ENCODE measurements around the gene RND2. TPM values are rescaled to one million over a fixed set of nuclear protein-coding genes. Genes with fewer than 3 reads are reported as not detected.

The RND2 gene
- total RNA-seq, 4 donors from 2014 or later: 0.79 to 2.1 (median 1.8) TPM

DNA sequence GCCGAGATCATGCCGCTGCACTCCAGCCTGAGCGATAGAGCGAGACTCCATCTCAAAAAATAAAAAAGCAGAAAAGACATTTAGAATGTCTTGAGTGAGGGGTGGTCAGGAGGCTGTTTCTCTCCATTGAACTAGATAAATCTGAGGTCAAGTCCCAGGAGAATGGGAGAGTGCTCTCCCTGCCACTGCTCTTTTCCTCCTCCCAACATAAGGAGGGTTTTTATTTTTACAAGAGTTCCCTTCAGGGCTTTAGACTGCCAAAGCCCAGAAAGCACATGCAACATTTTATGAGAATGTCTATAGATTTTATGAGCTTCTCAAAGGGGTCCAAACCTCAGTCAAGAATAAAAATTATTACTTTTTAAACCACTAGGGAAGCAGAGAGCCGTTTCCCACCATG lies 1.6 kb downstream of the RND2 start:
- Histone ChIP-seq H3K9me3 (no peaks in the 10 kb centered on the region), H3K27me3 (no peaks in the 10 kb centered on the region), H3K27ac (no peak overlapping the region), H3K4me3 (no peak overlapping the region), H3K36me3 (no peaks in the 10 kb centered on the region), H3K4me1 (peaks cover 23% of the 10 kb centered on the region)
- TF ChIP-seq POLR2A (IDR thresholded peaks at IDR 0.05) (no peak), POLR2AphosphoS5 (IDR thresholded peaks at IDR 0.05) (no peak), EP300 (IDR thresholded peaks at IDR 0.05) (no peak)
- TF ChIP-seq, protein P1, sequence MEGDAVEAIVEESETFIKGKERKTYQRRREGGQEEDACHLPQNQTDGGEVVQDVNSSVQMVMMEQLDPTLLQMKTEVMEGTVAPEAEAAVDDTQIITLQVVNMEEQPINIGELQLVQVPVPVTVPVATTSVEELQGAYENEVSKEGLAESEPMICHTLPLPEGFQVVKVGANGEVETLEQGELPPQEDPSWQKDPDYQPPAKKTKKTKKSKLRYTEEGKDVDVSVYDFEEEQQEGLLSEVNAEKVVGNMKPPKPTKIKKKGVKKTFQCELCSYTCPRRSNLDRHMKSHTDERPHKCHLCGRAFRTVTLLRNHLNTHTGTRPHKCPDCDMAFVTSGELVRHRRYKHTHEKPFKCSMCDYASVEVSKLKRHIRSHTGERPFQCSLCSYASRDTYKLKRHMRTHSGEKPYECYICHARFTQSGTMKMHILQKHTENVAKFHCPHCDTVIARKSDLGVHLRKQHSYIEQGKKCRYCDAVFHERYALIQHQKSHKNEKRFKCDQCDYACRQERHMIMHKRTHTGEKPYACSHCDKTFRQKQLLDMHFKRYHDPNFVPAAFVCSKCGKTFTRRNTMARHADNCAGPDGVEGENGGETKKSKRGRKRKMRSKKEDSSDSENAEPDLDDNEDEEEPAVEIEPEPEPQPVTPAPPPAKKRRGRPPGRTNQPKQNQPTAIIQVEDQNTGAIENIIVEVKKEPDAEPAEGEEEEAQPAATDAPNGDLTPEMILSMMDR (IDR thresholded peaks at IDR 0.05): no peak
- 73% methylated on average over 5 of the region's 5 CpGs for WGBS
- DNase-seq (ENCODE audit: low spot score in 2 of 2): no peak

DNA sequence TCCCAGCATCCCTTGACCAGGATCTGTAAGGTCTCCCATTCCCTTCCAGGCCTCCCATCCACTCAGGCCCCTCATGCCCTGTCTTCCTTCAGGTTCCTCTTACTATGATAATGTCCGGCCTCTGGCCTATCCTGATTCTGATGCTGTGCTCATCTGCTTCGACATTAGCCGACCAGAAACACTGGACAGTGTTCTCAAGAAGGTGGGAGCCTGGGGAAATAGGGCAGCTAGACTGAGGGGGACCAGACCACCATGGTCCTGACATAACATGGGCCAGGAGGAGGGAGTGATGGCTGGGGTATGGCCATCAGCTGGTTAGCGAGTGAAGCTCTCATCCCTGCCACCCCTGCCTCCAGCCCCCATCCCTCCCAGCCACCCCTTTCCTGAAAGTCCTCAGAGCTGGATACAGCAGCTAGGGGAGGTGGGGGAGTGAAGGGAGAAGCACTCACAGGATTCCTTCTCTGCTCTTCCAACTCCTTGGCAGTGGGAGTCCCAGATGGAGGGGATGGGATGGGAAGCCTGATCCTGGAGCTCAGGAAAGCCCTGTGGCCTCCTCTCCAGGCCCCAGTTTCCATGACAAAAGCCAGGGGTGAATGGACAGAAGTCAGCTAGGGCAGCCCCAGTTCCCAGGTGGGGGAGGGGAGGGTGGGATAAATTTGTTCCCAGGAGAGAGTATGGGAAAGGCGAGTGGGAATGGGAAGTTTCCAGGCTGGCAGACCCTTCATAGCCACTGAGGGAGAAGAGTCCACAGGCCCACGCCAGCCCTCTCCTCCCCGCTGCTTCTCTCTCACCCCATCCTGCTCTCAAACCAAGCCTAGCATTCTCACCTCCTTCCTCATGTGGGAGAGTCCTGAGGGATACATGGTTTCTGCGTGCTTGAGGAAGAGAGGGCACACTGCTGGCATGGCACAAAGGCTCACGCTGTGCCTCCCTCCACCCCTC lies 2.3 kb downstream of the RND2 start:
- TF ChIP-seq EP300 (IDR thresholded peaks at IDR 0.05): no peak
- no peak for TF ChIP-seq POLR2AphosphoS5 (IDR thresholded peaks at IDR 0.05)
- TF ChIP-seq, protein P1 (IDR thresholded peaks at IDR 0.05): no peak
- TF ChIP-seq POLR2A (IDR thresholded peaks at IDR 0.05): no peak
- WGBS: 75% methylated on average over 9 of the region's 9 CpGs
- no peak for DNase-seq (ENCODE audit: low spot score in 2 of 2)
- Histone ChIP-seq H3K4me3 (no peak overlapping the region), H3K9me3 (no peaks in the 10 kb centered on the region), H3K4me1 (peaks cover 22% of the 10 kb centered on the region), H3K27me3 (no peaks in the 10 kb centered on the region), H3K27ac (no peak overlapping the region), H3K36me3 (no peaks in the 10 kb centered on the region)

DNA sequence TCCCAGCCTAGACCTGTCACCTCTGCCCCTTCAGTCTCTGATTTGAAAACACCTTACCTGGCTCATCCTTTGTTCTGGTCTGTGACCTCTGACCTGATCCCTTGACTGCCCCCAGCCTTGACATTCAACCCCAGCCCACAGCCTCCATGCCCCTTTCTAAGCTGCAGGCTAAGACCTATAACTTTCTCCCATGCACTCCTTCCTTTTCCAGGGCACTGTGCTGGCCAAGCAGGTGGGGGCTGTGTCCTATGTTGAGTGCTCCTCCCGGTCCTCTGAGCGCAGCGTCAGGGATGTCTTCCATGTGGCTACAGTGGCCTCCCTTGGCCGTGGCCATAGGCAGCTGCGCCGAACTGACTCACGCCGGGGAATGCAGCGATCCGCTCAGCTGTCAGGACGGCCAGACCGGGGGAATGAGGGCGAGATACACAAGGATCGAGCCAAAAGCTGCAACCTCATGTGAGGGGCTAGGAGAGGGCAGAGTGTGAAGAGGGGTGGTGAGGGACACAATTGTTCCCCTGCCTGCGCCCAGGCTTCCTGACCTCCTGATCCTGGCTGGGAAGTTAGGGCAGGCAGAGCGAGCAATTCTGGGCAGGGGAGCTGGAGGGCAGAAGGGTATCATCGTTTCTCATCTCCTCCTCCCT lies 3.3 kb downstream of the RND2 start:
- no peak overlapping the region for H3K4me3 ChIP-seq
- H3K36me3 ChIP-seq: no peaks in the 10 kb centered on the region
- DNase-seq (ENCODE audit: low spot score in 2 of 2): no peak
- TF ChIP-seq POLR2A (IDR thresholded peaks at IDR 0.05) (no peak), POLR2AphosphoS5 (IDR thresholded peaks at IDR 0.05) (no peak), EP300 (IDR thresholded peaks at IDR 0.05) (no peak)
- TF ChIP-seq, protein P1 (IDR thresholded peaks at IDR 0.05): no peak
- WGBS: 76% methylated on average over 17 of the region's 17 CpGs
- H3K27me3 ChIP-seq: no peaks in the 10 kb centered on the region
- H3K9me3 ChIP-seq: no peaks in the 10 kb centered on the region
- H3K27ac ChIP-seq: no peak overlapping the region
- H3K4me1 ChIP-seq: peaks cover 17% of the 10 kb centered on the region

DNA sequence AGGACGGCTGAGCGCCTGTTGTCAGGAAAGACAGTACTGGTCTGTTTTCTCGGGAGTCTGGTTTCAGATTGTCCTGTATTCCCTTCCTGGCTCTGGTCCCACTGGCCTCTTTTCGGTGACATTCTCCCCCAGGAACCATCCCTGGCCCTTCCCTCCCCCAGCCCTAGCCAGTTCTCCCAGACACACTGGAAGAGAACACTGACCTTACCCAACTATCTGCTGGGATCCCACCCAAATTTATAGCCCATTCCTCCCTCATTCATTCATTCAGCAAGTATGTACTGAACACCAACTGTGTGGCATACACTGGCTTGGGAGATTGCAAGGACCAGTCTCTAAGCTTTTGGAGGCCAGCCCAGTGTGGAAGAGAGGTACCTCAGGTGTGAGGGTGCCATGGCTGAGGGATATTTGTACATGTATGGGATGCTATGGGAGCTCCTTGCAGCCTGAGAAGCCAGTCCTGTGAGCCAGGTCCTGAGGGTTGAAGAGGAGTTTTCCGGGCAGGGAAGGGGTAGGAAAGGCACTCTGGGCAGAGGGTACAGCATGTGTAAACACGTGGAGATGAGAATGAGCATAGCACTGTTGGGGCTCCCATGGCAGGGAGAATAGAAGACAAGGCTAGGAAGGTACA lies 5.2 kb downstream of the RND2 start:
- no peak overlapping the region for H3K27ac ChIP-seq
- 71% methylated on average over 6 of the region's 6 CpGs for WGBS

More for the DNA sequence above, 5.2 kb downstream of the RND2 start:
- H3K27me3 ChIP-seq: no peaks in the 10 kb centered on the region
- TF ChIP-seq POLR2A (IDR thresholded peaks at IDR 0.05) (no peak), EP300 (IDR thresholded peaks at IDR 0.05) (no peak), POLR2AphosphoS5 (IDR thresholded peaks at IDR 0.05) (no peak)
- TF ChIP-seq, protein P1 (IDR thresholded peaks at IDR 0.05): no peak
- peaks cover 7% of the 10 kb centered on the region for H3K4me1 ChIP-seq
- no peaks in the 10 kb centered on the region for H3K36me3 ChIP-seq
- no peaks in the 10 kb centered on the region for H3K9me3 ChIP-seq
- H3K4me3 ChIP-seq: no peak overlapping the region
- no peak for DNase-seq (ENCODE audit: low spot score in 2 of 2)
